GM18858 (cell line): ENCODE results near the gene C16orf90.

ENCODE experiments used
- ATAC-seq: cut with Tn5 transposase; IDR thresholded peaks from one replicate; pipeline ENCODE4 v1.9.1; 2021; ENCODE audit not compliant: unreplicated experiment

C16orf90 gene

GRCh38 chr16:3467921-3468320 lies 27.4 kb downstream of the C16orf90 start:
- no peak for ATAC-seq

- ATAC-seq = no peak
Observed at GRCh38 chr16:3467182-3467581, 28.1 kb downstream of the C16orf90 start.

- ATAC-seq = no peak
Observed at GRCh38 chr16:3465911-3466584, 29.2 kb downstream of the C16orf90 start.

- ATAC-seq = no peak
Observed at GRCh38 chr16:3465301-3465700, 30.0 kb downstream of the C16orf90 start.

- ATAC-seq = no peak
Observed at GRCh38 chr16:3461151-3461550, 34.1 kb downstream of the C16orf90 start.

GRCh38 chr16:3460585-3460984 lies 34.7 kb downstream of the C16orf90 start:
- no peak for ATAC-seq

- no peak for ATAC-seq
Observed at GRCh38 chr16:3460121-3460520, 35.2 kb downstream of the C16orf90 start.

- no peak for ATAC-seq
Observed at GRCh38 chr16:3459401-3460090, 35.7 kb downstream of the C16orf90 start.

- no peak for ATAC-seq
Observed at GRCh38 chr16:3458852-3459361, 36.4 kb downstream of the C16orf90 start.

- no peak for ATAC-seq
Observed at GRCh38 chr16:3458278-3458851, 36.9 kb downstream of the C16orf90 start.

- peak; percentile 61 for ATAC-seq
Observed at GRCh38 chr16:3457434-3458252, 37.6 kb downstream of the C16orf90 start.

- no peak for ATAC-seq
Observed at GRCh38 chr16:3454631-3455147, 40.6 kb downstream of the C16orf90 start.

GRCh38 chr16:3454093-3454492 lies 41.2 kb downstream of the C16orf90 start:
- ATAC-seq = no peak

- ATAC-seq = no peak
Observed at GRCh38 chr16:3444032-3444388, 51.3 kb downstream of the C16orf90 start.
